Measurements from ENCODE around the gene SOX6. TPM values are rescaled to one million over a fixed set of nuclear protein-coding genes. Genes with fewer than 3 reads are reported as not detected.

SOX6 gene
- polyA plus RNA-seq, 3 donors, result not detected

DNA sequence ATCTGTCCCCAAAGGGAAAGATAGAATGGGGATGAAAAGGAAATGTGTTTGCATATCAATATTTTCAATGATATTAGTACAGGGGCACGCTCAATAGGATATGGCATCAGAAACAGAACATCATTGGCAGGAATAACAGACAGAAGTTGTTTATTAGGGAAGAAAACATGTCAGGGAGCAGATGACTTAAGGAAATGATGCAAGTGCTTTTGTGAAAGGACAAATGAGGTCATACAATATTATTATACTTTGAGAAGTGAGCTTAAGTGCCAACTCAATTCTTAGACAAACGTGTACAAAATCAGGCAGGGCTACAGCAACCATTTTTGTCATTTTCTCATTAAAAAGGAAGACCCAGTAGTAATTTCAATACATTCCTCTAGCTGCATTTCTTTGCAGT lies 388.4 kb downstream of the SOX6 start:
- Histone ChIP-seq H3K36me3 (replicated peaks in 1 of 2; ENCODE audit: control insufficient read depth in 1 of 2, insufficient read depth in 2 of 2, low read length in 2 of 2) (no peaks in the 10 kb centered on the region), H3K4me3 (replicated peaks in 1 of 3; ENCODE audit: low read depth in 2 of 3, low read length in 3 of 3) (no peak overlapping the region), H2AFZ (ENCODE audit: insufficient read depth, low read depth, low read length, poor library complexity, severe bottlenecking) (no peak overlapping the region), H3K4me1 (ENCODE audit: control insufficient read depth in 1 of 2, insufficient read depth in 2 of 2, low read length in 2 of 2) (peaks cover 10 to 15% of the 10 kb centered on the region in 2 donors), H3K27me3 (ENCODE audit: control insufficient read depth in 2 of 2, insufficient read depth in 2 of 2, low read length in 2 of 2) (no peaks in the 10 kb centered on the region), H3K4me2 (replicated peaks; ENCODE audit: extremely low read depth, low read length, poor library complexity, severe bottlenecking) (no peak overlapping the region), H3K79me2 (ENCODE audit: insufficient read depth, low read length) (no peaks in the 10 kb centered on the region), H3K9me3 (replicated peaks in 1 of 2; ENCODE audit: control insufficient read depth in 1 of 2, insufficient read depth in 1 of 2, low read length in 2 of 2) (no peaks in the 10 kb centered on the region), H3K27ac (ENCODE audit: low read depth in 1 of 2, low read length in 2 of 2) (peak overlapping the region in 1 of 2 donors; percentile 28), H4K20me1 (ENCODE audit: insufficient read depth, low read length) (no peaks in the 10 kb centered on the region), H3K9ac (ENCODE audit: insufficient read depth, low read length, poor library complexity, severe bottlenecking) (no peak overlapping the region)
- H3K9me3 Mint-ChIP-seq, result peaks cover 0 to 2% (median 0%) of the 10 kb centered on the region in 7 donors
- TF ChIP-seq, protein P1, sequence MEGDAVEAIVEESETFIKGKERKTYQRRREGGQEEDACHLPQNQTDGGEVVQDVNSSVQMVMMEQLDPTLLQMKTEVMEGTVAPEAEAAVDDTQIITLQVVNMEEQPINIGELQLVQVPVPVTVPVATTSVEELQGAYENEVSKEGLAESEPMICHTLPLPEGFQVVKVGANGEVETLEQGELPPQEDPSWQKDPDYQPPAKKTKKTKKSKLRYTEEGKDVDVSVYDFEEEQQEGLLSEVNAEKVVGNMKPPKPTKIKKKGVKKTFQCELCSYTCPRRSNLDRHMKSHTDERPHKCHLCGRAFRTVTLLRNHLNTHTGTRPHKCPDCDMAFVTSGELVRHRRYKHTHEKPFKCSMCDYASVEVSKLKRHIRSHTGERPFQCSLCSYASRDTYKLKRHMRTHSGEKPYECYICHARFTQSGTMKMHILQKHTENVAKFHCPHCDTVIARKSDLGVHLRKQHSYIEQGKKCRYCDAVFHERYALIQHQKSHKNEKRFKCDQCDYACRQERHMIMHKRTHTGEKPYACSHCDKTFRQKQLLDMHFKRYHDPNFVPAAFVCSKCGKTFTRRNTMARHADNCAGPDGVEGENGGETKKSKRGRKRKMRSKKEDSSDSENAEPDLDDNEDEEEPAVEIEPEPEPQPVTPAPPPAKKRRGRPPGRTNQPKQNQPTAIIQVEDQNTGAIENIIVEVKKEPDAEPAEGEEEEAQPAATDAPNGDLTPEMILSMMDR (IDR thresholded peaks at IDR 0.05), result no peak
- H3K36me3 Mint-ChIP-seq, result no peaks in the 10 kb centered on the region
- DNase-seq, result peak; percentile 5 to 17 (median 8)
- no peak overlapping the region for H3K4me3 Mint-ChIP-seq
- peak overlapping the region in 1 of 7 donors; percentile 7 for H3K27ac Mint-ChIP-seq
- peaks cover 16% of the 10 kb centered on the region for H3K4me1 Mint-ChIP-seq
- intact Hi-C loops (cut with micrococcal nuclease), result no loop called here
- WGBS (ENCODE audit: insufficient coverage), result 0% methylated on average over 1 of the region's 2 CpGs
- peaks cover 0 to 5% (median 2%) of the 10 kb centered on the region in 3 donors for H3K27me3 Mint-ChIP-seq (ENCODE audit: low read depth in 3 of 3)

DNA sequence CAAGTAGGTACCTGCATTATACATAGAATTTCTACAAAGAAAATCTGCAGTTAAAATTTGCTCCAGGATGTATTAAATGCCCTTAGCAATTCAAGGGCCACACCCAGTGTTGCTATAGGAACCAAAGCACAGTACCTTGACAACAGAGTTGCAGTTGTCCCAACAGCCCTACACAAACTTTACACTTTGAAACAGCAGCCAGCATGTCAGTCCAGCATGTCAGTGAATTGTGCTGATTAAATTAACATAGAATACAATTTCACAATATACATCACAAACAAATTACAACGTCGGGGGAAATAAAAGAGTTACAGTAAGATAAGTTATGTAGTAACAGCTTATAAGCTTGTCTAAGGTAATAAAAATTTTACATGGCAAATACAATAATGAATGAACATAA lies 389.2 kb downstream of the SOX6 start:
- H3K4me2 ChIP-seq (replicated peaks; ENCODE audit: extremely low read depth, low read length, poor library complexity, severe bottlenecking), result no peak overlapping the region
- no CpG with 5 or more reads among the region's 2 CpGs for WGBS (ENCODE audit: insufficient coverage)
- intact Hi-C loops (cut with micrococcal nuclease), result no loop called here

More for the DNA sequence above, 389.2 kb downstream of the SOX6 start:
- H3K27me3 Mint-ChIP-seq (ENCODE audit: low read depth in 3 of 3), result peaks cover 0 to 6% (median 2%) of the 10 kb centered on the region in 3 donors
- H3K27me3 ChIP-seq (ENCODE audit: control insufficient read depth in 2 of 2, insufficient read depth in 2 of 2, low read length in 2 of 2), result no peaks in the 10 kb centered on the region
- TF ChIP-seq, protein P1 (IDR thresholded peaks at IDR 0.05), result no peak
- H3K4me1 ChIP-seq (ENCODE audit: control insufficient read depth in 1 of 2, insufficient read depth in 2 of 2, low read length in 2 of 2), result peaks cover 10 to 15% of the 10 kb centered on the region in 2 donors
- no peak overlapping the region for H3K4me3 Mint-ChIP-seq
- peaks cover 0 to 2% (median 0%) of the 10 kb centered on the region in 7 donors for H3K9me3 Mint-ChIP-seq
- no peaks in the 10 kb centered on the region for H3K9me3 ChIP-seq (replicated peaks in 1 of 2; ENCODE audit: control insufficient read depth in 1 of 2, insufficient read depth in 1 of 2, low read length in 2 of 2)
- H3K36me3 Mint-ChIP-seq, result no peaks in the 10 kb centered on the region
- no peak overlapping the region for H2AFZ ChIP-seq (ENCODE audit: insufficient read depth, low read depth, low read length, poor library complexity, severe bottlenecking)
- H3K79me2 ChIP-seq (ENCODE audit: insufficient read depth, low read length), result no peaks in the 10 kb centered on the region
- H3K27ac Mint-ChIP-seq, result no peak overlapping the region
- H3K27ac ChIP-seq (ENCODE audit: low read depth in 1 of 2, low read length in 2 of 2), result no peak overlapping the region
- H3K4me1 Mint-ChIP-seq, result peaks cover 16% of the 10 kb centered on the region
- H3K4me3 ChIP-seq (replicated peaks in 1 of 3; ENCODE audit: low read depth in 2 of 3, low read length in 3 of 3), result no peak overlapping the region
- H4K20me1 ChIP-seq (ENCODE audit: insufficient read depth, low read length), result no peaks in the 10 kb centered on the region
- H3K36me3 ChIP-seq (replicated peaks in 1 of 2; ENCODE audit: control insufficient read depth in 1 of 2, insufficient read depth in 2 of 2, low read length in 2 of 2), result no peaks in the 10 kb centered on the region
- no peak overlapping the region for H3K9ac ChIP-seq (ENCODE audit: insufficient read depth, low read length, poor library complexity, severe bottlenecking)
- DNase-seq, result peak in 2 of 3 donors; percentile 11 to 18
